GM10248 (cell line): ENCODE data around the gene PAFAH1B2.

Source experiments
- CTCF ChIA-PET: fragments of 300-600 bp; sonication (Branson Sonifier 250); formaldehyde crosslinking; extraction: SDS; loops from one replicate; lab custom pipeline; 2021; ENCODE audit warnings: antibody characterized with exemption; lab: Yijun Ruan, JAX
- POLR2A ChIA-PET: fragments of 350-650 bp; sonication (Branson Sonifier 250); formaldehyde crosslinking; extraction: SDS; loops from one replicate; lab custom pipeline; 2020; ENCODE audit warnings: antibody characterized with exemption; lab: Yijun Ruan, JAX
- DNase-seq: peaks from one replicate; pipeline ENCODE4 v3.0.0; 2012; ENCODE audit errors: extremely low spot score
- TF ChIP-seq, protein P1 (sequence below): IDR thresholded peaks from 2 replicates; pipeline ENCODE4 v1.5.1; 2012; ENCODE audit warnings: mild to moderate bottlenecking, low read depth; ENCODE audit errors: extremely low read depth, missing control alignments, control extremely low read depth

PAFAH1B2 gene

DNA sequence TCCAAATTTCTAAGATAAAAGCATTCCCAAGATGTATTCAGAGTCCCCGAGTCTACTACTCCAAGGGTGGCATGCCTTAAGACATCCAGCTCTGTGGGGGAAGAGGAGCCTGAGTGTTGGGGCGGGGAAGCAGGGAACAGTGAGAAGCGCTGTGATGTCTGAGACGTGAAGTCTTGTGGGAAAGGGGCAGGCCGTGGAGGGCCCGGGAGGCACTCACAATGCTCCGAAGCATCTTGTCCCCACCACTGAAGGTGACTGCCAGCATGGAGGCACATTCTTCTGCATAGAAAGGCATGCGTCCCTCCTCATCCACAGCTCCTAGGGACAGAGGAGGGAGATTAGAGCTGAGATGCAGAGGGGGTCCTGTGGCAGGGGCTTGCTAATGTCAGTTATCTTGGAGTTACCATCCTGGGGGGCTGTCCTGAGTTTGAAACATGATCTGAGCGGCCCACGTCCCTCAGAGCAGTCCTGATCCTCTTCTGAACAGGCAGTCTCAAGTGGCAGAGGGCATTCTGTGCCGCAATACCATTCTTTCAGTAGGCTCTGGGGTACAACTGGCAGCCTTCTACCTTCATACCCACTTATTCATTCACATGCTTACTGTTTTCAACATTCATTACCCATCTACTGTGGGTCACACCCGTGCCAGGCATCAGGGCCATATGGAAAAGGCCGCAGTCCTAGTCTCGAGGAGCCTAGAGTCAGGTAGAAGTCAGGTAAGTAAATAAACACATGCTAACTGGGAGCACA, 79.1 kb downstream of the PAFAH1B2 start:
- ChIA-PET POLR2A (no interaction called here), CTCF (interaction anchor here (0.8 to 9.2 kb wide), 4 partner anchors 8 to 117 kb away, joined by 3 to 118 read pairs (median 18); partner anchors contain the start of genes PCSK7, RNF214 and SIDT2)
- DNase-seq = no peak
- TF ChIP-seq, protein P1, sequence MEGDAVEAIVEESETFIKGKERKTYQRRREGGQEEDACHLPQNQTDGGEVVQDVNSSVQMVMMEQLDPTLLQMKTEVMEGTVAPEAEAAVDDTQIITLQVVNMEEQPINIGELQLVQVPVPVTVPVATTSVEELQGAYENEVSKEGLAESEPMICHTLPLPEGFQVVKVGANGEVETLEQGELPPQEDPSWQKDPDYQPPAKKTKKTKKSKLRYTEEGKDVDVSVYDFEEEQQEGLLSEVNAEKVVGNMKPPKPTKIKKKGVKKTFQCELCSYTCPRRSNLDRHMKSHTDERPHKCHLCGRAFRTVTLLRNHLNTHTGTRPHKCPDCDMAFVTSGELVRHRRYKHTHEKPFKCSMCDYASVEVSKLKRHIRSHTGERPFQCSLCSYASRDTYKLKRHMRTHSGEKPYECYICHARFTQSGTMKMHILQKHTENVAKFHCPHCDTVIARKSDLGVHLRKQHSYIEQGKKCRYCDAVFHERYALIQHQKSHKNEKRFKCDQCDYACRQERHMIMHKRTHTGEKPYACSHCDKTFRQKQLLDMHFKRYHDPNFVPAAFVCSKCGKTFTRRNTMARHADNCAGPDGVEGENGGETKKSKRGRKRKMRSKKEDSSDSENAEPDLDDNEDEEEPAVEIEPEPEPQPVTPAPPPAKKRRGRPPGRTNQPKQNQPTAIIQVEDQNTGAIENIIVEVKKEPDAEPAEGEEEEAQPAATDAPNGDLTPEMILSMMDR = no peak

DNA sequence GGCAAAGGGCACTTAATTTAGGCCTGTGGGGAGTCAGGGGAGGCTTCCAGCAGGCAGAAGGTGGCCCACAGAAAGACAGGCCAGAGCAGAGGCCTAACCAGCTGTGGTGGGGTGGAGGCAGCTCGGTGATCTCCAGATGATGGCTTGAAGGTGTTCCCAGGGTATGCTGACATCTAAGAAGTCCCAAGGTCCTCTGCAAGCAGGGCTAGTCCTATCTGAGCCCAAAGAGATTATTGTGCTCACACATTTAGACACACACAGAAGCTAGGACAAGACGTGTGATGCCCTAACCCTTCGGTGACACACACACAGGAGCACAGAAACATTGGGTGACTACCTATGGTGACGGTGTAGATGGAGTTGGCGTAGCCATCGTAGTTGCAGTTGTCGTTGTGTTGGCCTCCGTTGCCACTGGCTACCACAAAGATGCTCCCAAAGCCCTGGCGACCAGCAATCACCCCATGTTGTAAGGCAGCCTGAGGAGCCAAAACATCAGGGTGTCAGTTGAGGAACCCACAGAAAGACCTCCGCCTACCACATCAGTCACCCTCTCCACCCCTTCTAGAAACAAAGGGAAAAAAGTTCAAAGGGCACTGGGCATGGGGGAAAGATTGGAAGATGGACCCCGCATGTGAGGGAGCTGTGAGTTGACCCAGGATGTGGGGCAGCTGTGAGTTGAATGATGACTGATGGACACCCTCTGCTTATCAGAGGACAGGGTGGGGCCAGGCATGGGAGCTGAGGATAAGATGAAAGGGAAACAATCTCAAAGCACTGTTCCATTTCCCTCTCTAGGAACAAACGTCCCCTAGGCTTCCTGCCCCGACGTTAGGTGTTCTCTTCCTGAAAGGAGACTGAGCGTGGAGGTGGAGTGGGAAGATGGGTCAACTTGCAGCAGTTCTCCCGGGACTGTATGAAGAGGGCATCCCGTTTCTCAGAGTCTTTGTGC, 79.9 kb downstream of the PAFAH1B2 start:
- TF ChIP-seq, protein P1 = no peak
- POLR2A ChIA-PET = no interaction called here
- DNase-seq = no peak
- CTCF ChIA-PET = interaction anchor here (0.8 to 9.2 kb wide), 6 partner anchors 13 to 118 kb away, joined by 3 to 118 read pairs (median 11); partner anchors contain the start of gene SIDT2

DNA sequence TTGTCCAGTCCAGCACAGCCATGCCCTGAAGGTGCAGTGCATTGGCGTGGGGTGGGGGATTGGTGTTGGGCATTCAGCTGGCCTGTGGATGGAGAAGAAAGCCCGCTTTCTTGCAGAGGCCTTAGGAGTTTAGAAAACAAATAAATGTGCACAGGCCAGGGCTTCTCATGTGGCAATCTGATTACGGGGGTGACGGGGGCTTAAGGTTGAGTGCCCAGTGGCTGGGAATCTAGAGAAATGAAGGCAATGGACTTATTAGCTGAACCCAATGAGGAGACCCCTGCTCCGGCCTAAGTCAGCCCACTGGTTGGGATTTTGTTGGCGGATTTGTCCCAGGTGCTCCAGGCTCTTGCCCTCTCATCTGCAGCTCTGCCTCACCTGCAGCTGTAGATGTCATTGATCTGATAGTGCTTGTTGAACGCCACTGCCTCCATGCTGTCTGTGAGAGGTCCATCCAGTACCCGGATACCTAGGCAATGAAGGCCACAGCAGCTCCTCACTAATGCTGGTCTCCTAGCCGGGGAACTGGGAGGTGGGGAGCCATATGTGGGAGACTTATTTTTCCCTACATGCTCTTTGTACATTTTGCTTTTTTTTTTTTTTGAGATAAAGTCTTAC, 81.6 kb downstream of the PAFAH1B2 start:
- TF ChIP-seq, protein P1 = no peak
- DNase-seq = no peak
- ChIA-PET CTCF (interaction anchor here (1.0 to 9.2 kb wide), 32 partner anchors 8 to 491 kb away, joined by 3 to 118 read pairs (median 6); partner anchors contain the start of genes APOA5 and SIDT2), POLR2A (interaction anchor here (0.6 to 1.6 kb wide), 4 partner anchors 7 to 1295 kb away, joined by 4 to 7 read pairs (median 5); no protein-coding TSS in a partner anchor)
